AG09319 (cell line): ENCODE results near the gene FNIP2.

Experiments
- DNase-seq: peaks from one replicate; pipeline ENCODE4 v3.0.0-alpha.2; 2010; ENCODE audit warnings: low read depth; ENCODE audit errors: extremely low read depth
- CTCF ChIP-seq: IDR thresholded peaks from 2 replicates; pipeline ENCODE4 v1.5.1; 2011; ENCODE audit warnings: low read depth, mild to moderate bottlenecking, inconsistent platforms, low read length, moderate library complexity

Gene FNIP2

GRCh38 chr4:158796370-158797140, 27.7 kb downstream of the FNIP2 start:
- no peak for DNase-seq
- no peak for TF ChIP-seq CTCF

DNA sequence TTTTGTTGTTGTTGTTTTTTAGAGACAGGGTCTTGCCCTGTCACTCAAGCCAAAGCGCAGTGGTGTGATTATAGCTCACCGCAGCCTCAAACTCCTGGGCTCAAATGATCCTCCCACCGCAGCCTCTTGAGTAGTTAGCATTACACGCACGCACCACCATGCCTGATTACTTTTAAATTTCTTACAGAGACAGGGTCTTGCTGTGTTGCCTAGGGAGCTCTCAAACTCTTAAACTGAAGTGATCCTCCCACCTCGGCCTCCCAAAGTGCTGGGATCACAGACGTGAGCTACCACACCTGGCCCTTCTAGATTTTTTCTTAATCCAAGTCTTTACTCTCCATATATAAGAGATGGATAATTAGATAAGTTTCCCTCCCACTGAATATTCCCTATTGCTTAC, 29.2 kb downstream of the FNIP2 start:
- no peak for DNase-seq
- TF ChIP-seq CTCF, result no peak

DNA sequence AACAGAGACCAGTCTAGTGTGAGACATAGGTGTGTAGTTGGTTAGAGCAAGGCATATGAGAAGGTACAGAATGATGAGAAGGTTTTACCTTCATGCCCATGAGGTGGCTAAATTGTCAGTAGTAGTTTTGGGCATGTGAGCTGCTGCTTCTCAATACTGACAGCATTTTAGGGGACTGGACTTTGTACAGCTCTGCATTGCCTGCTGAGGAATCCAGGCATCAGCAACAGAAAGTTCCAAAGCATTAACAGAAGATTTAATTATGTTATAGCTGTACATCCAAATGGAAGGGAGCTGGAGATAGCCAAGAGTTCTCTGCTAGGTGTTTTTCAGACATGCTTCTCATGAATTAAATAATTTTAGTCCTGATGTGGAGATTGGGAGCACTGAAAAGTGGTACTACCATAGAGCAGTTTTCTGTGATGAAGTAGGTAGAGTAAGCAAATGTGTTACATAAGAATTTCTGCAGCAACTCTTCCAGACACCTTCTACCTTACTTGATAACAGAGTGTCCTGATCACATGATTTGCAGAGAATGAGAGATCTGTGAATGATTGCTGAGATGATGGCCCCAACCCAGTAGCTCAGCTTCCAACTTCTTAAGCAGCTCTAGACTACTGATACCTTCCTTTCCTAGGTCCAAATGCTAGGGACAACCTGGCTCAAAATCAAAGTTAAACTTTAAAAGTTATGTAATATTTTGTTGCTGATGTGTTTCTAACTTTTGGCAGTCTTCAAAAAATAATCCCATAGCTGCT, 30.4 kb downstream of the FNIP2 start:
- TF ChIP-seq CTCF, result no peak
- DNase-seq, result no peak

GRCh38 chr4:158799856-158800255, 31.0 kb downstream of the FNIP2 start:
- no peak for DNase-seq
- no peak for TF ChIP-seq CTCF

- TF ChIP-seq CTCF, result no peak
- no peak for DNase-seq
These were observed 32.2 kb downstream of the FNIP2 start for GRCh38 chr4:158801066-158801465.

- DNase-seq, result no peak
These were observed 32.9 kb downstream of the FNIP2 start for GRCh38 chr4:158801677-158802076.

More at GRCh38 chr4:158801677-158802076, 32.9 kb downstream of the FNIP2 start:
- TF ChIP-seq CTCF, result no peak
